Thyroid gland (tissue), 4 donors: ENCODE results near the gene PDE5A. TPM values are rescaled to one million over a fixed set of nuclear protein-coding genes. Genes with fewer than 3 reads are reported as not detected.

Experiments used
- DNase-seq, 2 donors: peaks; one replicate each; pipeline ENCODE4 v3.0.0-alpha.2; 2019
- H3K27ac ChIP-seq, 3 donors: fragments of 200-600 bp; sonication (generic); 1 replicate in 2 of 3; 2 replicates in 1 of 3; pipeline ENCODE4 v1.5.1; 2016 to 2019; ENCODE audit warnings: mild to moderate bottlenecking in 1 of 3, moderate library complexity in 1 of 3
- H3K27me3 ChIP-seq: fragments of 200-600 bp; sonication (generic); one replicate; pipeline ENCODE4 v1.5.1; 2019
- H3K36me3 ChIP-seq, 2 donors: fragments of 200-600 bp; sonication (generic); one replicate each; pipeline ENCODE4 v1.5.1; 2016 to 2019
- H3K4me1 ChIP-seq, 2 donors: fragments of 200-600 bp; sonication (generic); one replicate each; pipeline ENCODE4 v1.5.1; 2017 to 2019
- H3K4me3 ChIP-seq, 3 donors: fragments of 200-600 bp; sonication (generic); replicated peaks in 1 of 3; 1 replicate in 2 of 3; 2 replicates in 1 of 3; pipeline ENCODE4 v1.5.1; 2016; ENCODE audit warnings: mild to moderate bottlenecking in 1 of 3
- H3K9me3 ChIP-seq: fragments of 200-600 bp; sonication (generic); one replicate; pipeline ENCODE4 v1.5.1; 2017
- CTCF ChIP-seq, 6 experiments: fragments of 200-600 bp in 3 of 6; fragments of 450-650 bp in 3 of 6; sonication (generic) in 3 of 6; IDR thresholded peaks; one replicate each; pipeline ENCODE4 v1.5.1; 2016 to 2019; ENCODE audit warnings: antibody characterized with exemption in 6 of 6, mild to moderate bottlenecking in 2 of 6, inconsistent platforms in 1 of 6, moderate library complexity in 1 of 6
- POLR2A ChIP-seq, 2 donors: fragments of 450-650 bp; IDR thresholded peaks; one replicate each; pipeline ENCODE4 v1.6.1; 2017; ENCODE audit warnings: antibody characterized with exemption in 2 of 2, mild to moderate bottlenecking in 2 of 2, moderate library complexity in 1 of 2
- WGBS, 2 donors: methylation state at CpG; one replicate each; pipeline ENCODE4 v1.1.5; 2017; 5-methylcytosine and 5-hydroxymethylcytosine counted together
- intact Hi-C: fragments of 100-400 bp; cut with DNase I; formaldehyde crosslinking; loops from one replicate; pipeline ENCODE4 v1.15.1; 2023
- total RNA-seq, 4 donors: library from RNA; depleted of rRNA; stranded (reverse); fragments of >200 nt; gene quantifications; one replicate each; pipeline ENCODE4 v1.2.3, GENCODE V29; 2016

PDE5A gene
- total RNA-seq, 4 donors from 2014 or later: 20.9 to 74.0 (median 30.2) TPM

- Histone ChIP-seq H3K36me3 (no peaks in the 10 kb centered on the region), H3K4me3 (no peak overlapping the region), H3K27ac (peak overlapping the region in 1 of 3 donors; percentile 88), H3K4me1 (peaks cover 0 to 5% of the 10 kb centered on the region in 2 donors), H3K9me3 (no peaks in the 10 kb centered on the region), H3K27me3 (no peaks in the 10 kb centered on the region)
- DNase-seq: no peak
- TF ChIP-seq POLR2A (IDR thresholded peaks at IDR 0.05): no peak
- no peak for TF ChIP-seq CTCF (IDR thresholded peaks at IDR 0.05)
- WGBS, 2 donors: 71 to 77% methylated on average over 2 of the region's 2 CpGs
- intact Hi-C loops: loop anchor here (5.0 kb wide), 2 partner anchors 63 to 427 kb away; no protein-coding TSS in a partner anchor
Measured at GRCh38 chr4:119625761-119626160, 2.8 kb downstream of the PDE5A start.

GRCh38 chr4:119624356-119624755 is 4.2 kb downstream of the PDE5A start:
- H3K27me3 ChIP-seq: no peaks in the 10 kb centered on the region
- peaks cover 0 to 15% of the 10 kb centered on the region in 2 donors for H3K4me1 ChIP-seq
- 77 to 83% methylated on average over 4 of the region's 4 CpGs for WGBS, 2 donors
- intact Hi-C loops: no loop called here
- TF ChIP-seq CTCF (IDR thresholded peaks at IDR 0.05) (no peak), POLR2A (IDR thresholded peaks at IDR 0.05) (no peak)
- no peak for DNase-seq
- no peaks in the 10 kb centered on the region for H3K9me3 ChIP-seq
- no peak overlapping the region for H3K4me3 ChIP-seq
- H3K36me3 ChIP-seq: no peaks in the 10 kb centered on the region
- H3K27ac ChIP-seq: peak overlapping the region in 1 of 3 donors; percentile 88

- no peak for DNase-seq
- peak overlapping the region in 1 of 3 donors; percentile 48 for H3K27ac ChIP-seq
- TF ChIP-seq POLR2A (IDR thresholded peaks at IDR 0.05): no peak
- TF ChIP-seq CTCF (IDR thresholded peaks at IDR 0.05): no peak
- intact Hi-C loops: no loop called here
- no peaks in the 10 kb centered on the region for H3K27me3 ChIP-seq
- H3K4me1 ChIP-seq: peaks cover 0 to 15% of the 10 kb centered on the region in 2 donors
- H3K9me3 ChIP-seq: no peaks in the 10 kb centered on the region
- H3K36me3 ChIP-seq: no peaks in the 10 kb centered on the region
- H3K4me3 ChIP-seq: no peak overlapping the region
Measured at GRCh38 chr4:119623025-119623424, 5.6 kb downstream of the PDE5A start.

GRCh38 chr4:119615068-119615719 is 13.4 kb downstream of the PDE5A start:
- peak; percentile 63 to 70 for DNase-seq
- H3K4me3 ChIP-seq: no peak overlapping the region
- no peaks in the 10 kb centered on the region for H3K36me3 ChIP-seq
- intact Hi-C loops: no loop called here
- peaks cover 4 to 26% of the 10 kb centered on the region in 2 donors for H3K4me1 ChIP-seq
- TF ChIP-seq CTCF (IDR thresholded peaks at IDR 0.05): no peak
- TF ChIP-seq POLR2A (IDR thresholded peaks at IDR 0.05): no peak
- no peaks in the 10 kb centered on the region for H3K9me3 ChIP-seq
- H3K27ac ChIP-seq: peak overlapping the region; percentile 61 to 67 (median 63)
- no peaks in the 10 kb centered on the region for H3K27me3 ChIP-seq

- no peaks in the 10 kb centered on the region for H3K27me3 ChIP-seq
- intact Hi-C loops: no loop called here
- no peak overlapping the region for H3K4me3 ChIP-seq
- no peak overlapping the region for H3K27ac ChIP-seq
- peaks cover 0 to 4% of the 10 kb centered on the region in 2 donors for H3K4me1 ChIP-seq
- H3K36me3 ChIP-seq: no peaks in the 10 kb centered on the region
- TF ChIP-seq POLR2A (IDR thresholded peaks at IDR 0.05) (no peak), CTCF (IDR thresholded peaks at IDR 0.05) (no peak)
- DNase-seq: no peak
- H3K9me3 ChIP-seq: no peaks in the 10 kb centered on the region
Measured at GRCh38 chr4:119604266-119604665, 24.3 kb downstream of the PDE5A start.
